ENCODE data around the gene TIMM17A. TPM values are rescaled to one million over a fixed set of nuclear protein-coding genes. Genes with fewer than 3 reads are reported as not detected.
"Not testable (repeated sequence)": the region's sequence is repeated elsewhere in the genome, so short reads cannot be mapped to it uniquely, and the experiment has no call there.

TIMM17A gene
- polyA plus RNA-seq, 1 donor (not counting 4 experiments of a cell fraction or from before 2014, with no cell fraction given) = 116 TPM

DNA sequence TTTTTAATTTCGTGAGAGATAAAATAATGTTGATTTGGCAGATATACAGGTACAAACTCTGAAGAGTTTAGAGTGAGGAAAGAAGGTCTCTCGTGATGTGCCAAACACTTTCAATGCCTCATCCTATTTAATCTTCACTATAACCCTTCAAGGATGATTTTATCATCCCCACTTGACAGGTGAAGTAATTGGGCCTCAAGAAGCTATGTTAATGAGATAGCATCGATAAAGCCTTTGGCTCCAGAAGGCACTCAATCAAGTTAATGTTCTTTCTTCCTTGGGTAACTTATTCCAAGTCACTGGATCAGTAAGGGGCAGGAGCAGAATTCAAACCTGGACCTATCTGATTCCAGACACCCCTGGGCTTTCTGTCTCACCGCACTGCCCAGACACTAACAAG, 16.2 kb upstream of the TIMM17A start:
- Histone ChIP-seq H4K20me1 (ENCODE audit: control insufficient read depth, extremely low read depth, insufficient read depth, low read length) (no peaks in the 10 kb centered on the region), H3K9ac (ENCODE audit: control insufficient read depth, extremely low read depth, insufficient read depth, low read length) (no peak overlapping the region), H3K79me2 (ENCODE audit: control insufficient read depth, insufficient read depth, low read length) (no peaks in the 10 kb centered on the region), H3K4me3 (ENCODE audit: control insufficient read depth in 2 of 3, extremely low read depth in 1 of 3, insufficient read depth in 2 of 3, low read depth in 1 of 3, low read length in 3 of 3) (no peak overlapping the region), H2AFZ (ENCODE audit: control insufficient read depth, low read length) (no peak overlapping the region), H3K9me3 (ENCODE audit: control insufficient read depth, low read depth, low read length) (no peaks in the 10 kb centered on the region), H3K27me3 (ENCODE audit: control insufficient read depth, extremely low read depth, insufficient read depth, low read length) (peaks cover 4% of the 10 kb centered on the region), H3K36me3 (ENCODE audit: control insufficient read depth in 2 of 2, extremely low read depth in 1 of 2, insufficient read depth in 2 of 2, low read length in 2 of 2) (no peaks in the 10 kb centered on the region), H3K4me1 (ENCODE audit: control insufficient read depth, extremely low read depth, insufficient read depth, low read length) (peaks cover 9% of the 10 kb centered on the region), H3K27ac (ENCODE audit: control insufficient read depth, insufficient read depth, low read length) (no peak overlapping the region), H3K4me2 (ENCODE audit: control insufficient read depth, extremely low read depth, insufficient read depth, low read depth, low read length) (no peak overlapping the region), H3K9me1 (ENCODE audit: control insufficient read depth, extremely low read depth, insufficient read depth, low read length) (no peaks in the 10 kb centered on the region)
- dilution Hi-C loops (cut with MboI; ENCODE audit: extremely low pct_ligation_motif_present, low sequenced_read_pairs) = no loop called here
- TF ChIP-seq EZH2 (IDR thresholded peaks at IDR 0.05; ENCODE audit: low read length) = no peak
- TF ChIP-seq, protein P1, sequence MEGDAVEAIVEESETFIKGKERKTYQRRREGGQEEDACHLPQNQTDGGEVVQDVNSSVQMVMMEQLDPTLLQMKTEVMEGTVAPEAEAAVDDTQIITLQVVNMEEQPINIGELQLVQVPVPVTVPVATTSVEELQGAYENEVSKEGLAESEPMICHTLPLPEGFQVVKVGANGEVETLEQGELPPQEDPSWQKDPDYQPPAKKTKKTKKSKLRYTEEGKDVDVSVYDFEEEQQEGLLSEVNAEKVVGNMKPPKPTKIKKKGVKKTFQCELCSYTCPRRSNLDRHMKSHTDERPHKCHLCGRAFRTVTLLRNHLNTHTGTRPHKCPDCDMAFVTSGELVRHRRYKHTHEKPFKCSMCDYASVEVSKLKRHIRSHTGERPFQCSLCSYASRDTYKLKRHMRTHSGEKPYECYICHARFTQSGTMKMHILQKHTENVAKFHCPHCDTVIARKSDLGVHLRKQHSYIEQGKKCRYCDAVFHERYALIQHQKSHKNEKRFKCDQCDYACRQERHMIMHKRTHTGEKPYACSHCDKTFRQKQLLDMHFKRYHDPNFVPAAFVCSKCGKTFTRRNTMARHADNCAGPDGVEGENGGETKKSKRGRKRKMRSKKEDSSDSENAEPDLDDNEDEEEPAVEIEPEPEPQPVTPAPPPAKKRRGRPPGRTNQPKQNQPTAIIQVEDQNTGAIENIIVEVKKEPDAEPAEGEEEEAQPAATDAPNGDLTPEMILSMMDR (optimal IDR thresholded peaks at IDR 0.05 in 1 of 3, IDR thresholded peaks at IDR 0.05 in 1 of 3, conservative IDR thresholded peaks at IDR 0.05 in 1 of 3; ENCODE audit: extremely low read depth in 1 of 3, insufficient read depth in 2 of 3, low read length in 3 of 3) = no peak
- no peak for DNase-seq (ENCODE audit: low read depth, low spot score)
- no peak for FAIRE-seq

DNA sequence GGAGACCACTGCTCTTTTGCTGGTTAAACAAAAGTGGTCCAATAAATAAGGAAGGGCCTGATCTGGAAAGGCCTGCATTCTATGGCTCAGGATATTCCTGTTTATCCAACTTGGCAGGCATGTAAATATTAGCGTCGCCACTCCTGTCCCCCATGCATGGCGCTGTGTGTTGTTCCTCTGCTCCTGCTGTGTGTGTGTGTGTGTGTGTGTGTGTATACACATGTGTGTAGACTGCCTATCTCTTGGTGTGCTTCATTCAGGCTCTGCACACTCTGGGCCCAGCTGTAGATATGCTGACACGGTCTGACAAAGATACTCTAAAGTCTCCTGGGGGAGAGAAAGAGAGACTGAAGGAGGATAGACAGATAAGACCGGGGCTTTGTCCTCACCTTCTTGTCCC, 15.7 kb upstream of the TIMM17A start:
- dilution Hi-C loops (cut with MboI; ENCODE audit: extremely low pct_ligation_motif_present, low sequenced_read_pairs) = no loop called here
- Histone ChIP-seq H3K27ac (ENCODE audit: control insufficient read depth, insufficient read depth, low read length) (no peak overlapping the region), H3K4me3 (ENCODE audit: control insufficient read depth in 2 of 3, extremely low read depth in 1 of 3, insufficient read depth in 2 of 3, low read depth in 1 of 3, low read length in 3 of 3) (no peak overlapping the region), H3K27me3 (ENCODE audit: control insufficient read depth, extremely low read depth, insufficient read depth, low read length) (peaks cover 9% of the 10 kb centered on the region), H3K9me3 (ENCODE audit: control insufficient read depth, low read depth, low read length) (no peaks in the 10 kb centered on the region), H3K9me1 (ENCODE audit: control insufficient read depth, extremely low read depth, insufficient read depth, low read length) (no peaks in the 10 kb centered on the region), H3K36me3 (ENCODE audit: control insufficient read depth in 2 of 2, extremely low read depth in 1 of 2, insufficient read depth in 2 of 2, low read length in 2 of 2) (no peaks in the 10 kb centered on the region), H3K9ac (ENCODE audit: control insufficient read depth, extremely low read depth, insufficient read depth, low read length) (no peak overlapping the region), H3K4me2 (ENCODE audit: control insufficient read depth, extremely low read depth, insufficient read depth, low read depth, low read length) (no peak overlapping the region), H3K79me2 (ENCODE audit: control insufficient read depth, insufficient read depth, low read length) (no peaks in the 10 kb centered on the region), H4K20me1 (ENCODE audit: control insufficient read depth, extremely low read depth, insufficient read depth, low read length) (no peaks in the 10 kb centered on the region), H2AFZ (ENCODE audit: control insufficient read depth, low read length) (no peak overlapping the region), H3K4me1 (ENCODE audit: control insufficient read depth, extremely low read depth, insufficient read depth, low read length) (peaks cover 9% of the 10 kb centered on the region)
- no peak for FAIRE-seq
- no peak for DNase-seq (ENCODE audit: low read depth, low spot score)
- no peak for TF ChIP-seq EZH2 (IDR thresholded peaks at IDR 0.05; ENCODE audit: low read length)
- TF ChIP-seq, protein P1 (optimal IDR thresholded peaks at IDR 0.05 in 1 of 3, IDR thresholded peaks at IDR 0.05 in 1 of 3, conservative IDR thresholded peaks at IDR 0.05 in 1 of 3; ENCODE audit: extremely low read depth in 1 of 3, insufficient read depth in 2 of 3, low read length in 3 of 3) = no peak

GRCh38 chr1:201940316-201940715, 15.0 kb upstream of the TIMM17A start:
- H3K4me1 ChIP-seq (ENCODE audit: control insufficient read depth, extremely low read depth, insufficient read depth, low read length); H3K4me2 ChIP-seq (ENCODE audit: control insufficient read depth, extremely low read depth, insufficient read depth, low read depth, low read length); H3K9ac ChIP-seq (ENCODE audit: control insufficient read depth, extremely low read depth, insufficient read depth, low read length); H3K36me3 ChIP-seq (ENCODE audit: control insufficient read depth in 2 of 2, extremely low read depth in 1 of 2, insufficient read depth in 2 of 2, low read length in 2 of 2); H3K27ac ChIP-seq (ENCODE audit: control insufficient read depth, insufficient read depth, low read length); FAIRE-seq; H3K4me3 ChIP-seq (ENCODE audit: control insufficient read depth in 2 of 3, extremely low read depth in 1 of 3, insufficient read depth in 2 of 3, low read depth in 1 of 3, low read length in 3 of 3); H2AFZ ChIP-seq (ENCODE audit: control insufficient read depth, low read length); H4K20me1 ChIP-seq (ENCODE audit: control insufficient read depth, extremely low read depth, insufficient read depth, low read length); H3K79me2 ChIP-seq (ENCODE audit: control insufficient read depth, insufficient read depth, low read length); DNase-seq (ENCODE audit: low read depth, low spot score); dilution Hi-C loops (cut with MboI; ENCODE audit: extremely low pct_ligation_motif_present, low sequenced_read_pairs); H3K9me1 ChIP-seq (ENCODE audit: control insufficient read depth, extremely low read depth, insufficient read depth, low read length); H3K9me3 ChIP-seq (ENCODE audit: control insufficient read depth, low read depth, low read length): not testable (repeated sequence)
- peaks cover 11% of the 10 kb centered on the region for H3K27me3 ChIP-seq (ENCODE audit: control insufficient read depth, extremely low read depth, insufficient read depth, low read length)
